Right kidney (tissue), 1 donor: ENCODE measurements around the gene KAZN.

Source experiments
- DNase-seq: peaks from one replicate; pipeline ENCODE4 v3.0.0-alpha.2; 2016

Gene KAZN

DNA sequence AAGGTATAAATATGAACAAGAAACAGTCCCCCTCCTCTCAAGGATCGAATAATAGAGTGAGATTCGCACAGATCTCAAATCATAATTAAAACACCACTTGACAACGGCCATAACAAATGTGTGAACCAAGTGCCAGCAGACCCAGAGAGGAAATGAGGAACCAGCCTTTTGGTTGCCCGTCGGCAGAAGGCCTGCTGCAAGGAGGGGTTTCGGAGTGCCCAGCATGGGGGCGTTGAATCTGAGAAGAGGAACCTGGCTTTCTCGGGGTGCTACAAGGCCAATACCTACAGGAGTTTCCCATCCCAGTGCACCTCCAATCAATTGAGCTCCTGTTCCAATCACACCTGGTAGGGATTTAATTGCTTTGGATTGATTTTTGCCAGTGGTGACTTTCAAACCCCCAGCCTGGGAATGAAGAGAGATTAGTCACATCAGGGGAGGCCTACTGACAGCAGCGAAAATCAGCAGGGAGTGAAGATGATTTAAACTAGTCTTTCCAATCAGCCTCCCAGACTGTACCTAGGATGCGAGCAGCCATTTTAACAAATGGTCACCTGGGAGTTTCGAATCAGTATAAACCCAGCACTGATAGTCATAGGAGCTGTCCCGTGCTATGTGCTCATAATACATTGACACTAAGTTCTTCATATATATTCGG lies 263.8 kb downstream of the KAZN start:
- DNase-seq, result no peak

DNA sequence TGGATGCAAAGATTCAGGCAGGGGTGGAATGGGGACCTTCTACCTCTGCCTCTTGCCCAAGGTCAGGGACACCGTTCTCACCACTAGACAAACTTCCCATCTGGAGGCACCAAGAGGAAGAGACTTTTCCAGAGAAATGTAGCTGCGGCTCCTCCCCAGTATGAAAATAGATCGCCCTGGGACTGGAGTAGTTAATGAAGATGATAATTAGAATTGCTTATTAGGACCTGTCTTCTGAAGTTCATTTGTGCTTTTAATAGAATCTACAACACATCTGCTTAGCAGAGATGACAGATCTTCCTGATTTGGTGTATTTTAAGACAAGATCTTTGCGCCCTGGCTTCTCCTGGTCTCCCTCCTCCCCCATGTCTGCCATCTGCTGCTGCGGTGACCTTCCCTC lies 266.6 kb downstream of the KAZN start:
- DNase-seq, result no peak

DNA sequence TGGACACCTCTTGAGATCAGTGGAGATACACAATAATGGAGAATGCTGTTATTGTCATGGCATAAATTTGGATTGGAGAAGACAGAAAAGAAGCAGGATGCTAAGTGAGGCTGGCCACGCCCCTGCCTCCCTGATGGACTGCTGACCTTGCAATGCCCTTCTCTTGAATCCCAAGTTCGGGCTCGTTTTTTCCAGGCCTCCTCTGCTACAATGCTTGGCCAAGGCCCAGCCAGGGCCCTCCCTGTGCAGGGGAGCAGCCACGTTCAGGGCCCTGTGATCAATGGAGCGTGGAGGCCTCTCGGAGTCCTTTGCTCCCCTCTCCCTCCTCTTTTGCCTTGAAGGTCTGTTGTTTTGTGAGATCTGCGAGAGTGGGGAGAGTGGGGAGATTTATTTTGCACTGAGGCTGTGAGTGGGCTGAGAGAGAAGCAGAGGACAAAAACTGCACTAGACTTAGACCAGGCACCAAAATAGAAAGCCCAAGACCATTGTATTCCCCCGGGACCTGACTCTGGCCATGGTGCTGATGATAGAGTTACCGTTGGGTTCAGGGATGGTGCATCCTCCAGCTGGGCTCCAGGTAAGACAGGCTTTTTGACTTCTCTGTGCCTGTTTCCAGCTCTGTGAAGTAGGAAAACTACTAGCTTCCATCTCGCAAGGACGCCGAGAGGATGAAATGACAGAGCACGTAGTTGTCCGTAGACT lies 268.6 kb downstream of the KAZN start:
- DNase-seq, result peak; percentile 39

GRCh38 chr1:14869187-14869586 lies 270.7 kb downstream of the KAZN start:
- DNase-seq, result no peak

GRCh38 chr1:14871218-14871970 lies 272.9 kb downstream of the KAZN start:
- no peak for DNase-seq

DNA sequence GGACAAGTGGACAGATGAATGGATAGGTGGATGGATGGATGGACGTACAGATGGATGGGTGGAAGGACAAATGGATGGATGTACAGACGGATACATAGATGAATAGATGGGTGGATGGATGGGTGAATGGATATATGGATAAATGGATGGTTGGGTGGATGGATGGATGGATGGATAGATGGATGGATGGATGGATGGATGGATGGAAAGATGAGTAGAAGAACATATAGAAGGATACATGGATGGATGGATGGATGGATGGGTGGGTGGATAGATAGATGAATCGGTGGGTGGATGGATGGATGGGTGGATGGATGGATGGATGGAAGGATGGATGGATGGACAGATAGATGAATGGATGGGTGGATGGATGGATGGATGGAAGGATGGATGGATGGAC lies 274.3 kb downstream of the KAZN start:
- DNase-seq, result no peak

DNA sequence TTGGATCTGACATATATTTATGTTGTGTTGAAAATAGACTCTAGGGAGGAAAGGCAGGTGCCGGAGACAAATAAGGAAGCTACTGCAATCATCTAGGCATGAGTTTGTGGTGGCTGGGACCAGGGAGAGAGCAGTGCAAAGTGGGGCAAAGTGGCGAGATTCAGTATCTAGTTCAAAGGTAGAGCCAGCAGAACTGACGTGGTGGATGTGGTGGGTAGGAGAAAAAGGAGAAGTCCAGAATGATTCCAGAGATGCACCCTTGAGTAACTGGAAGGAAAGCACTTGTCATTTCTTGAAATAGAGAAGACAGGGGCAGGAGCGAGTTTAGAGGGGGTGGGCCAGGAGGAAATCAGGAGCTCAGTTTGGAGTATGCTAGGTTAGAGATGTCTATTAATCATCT lies 275.2 kb downstream of the KAZN start:
- DNase-seq, result no peak

DNA sequence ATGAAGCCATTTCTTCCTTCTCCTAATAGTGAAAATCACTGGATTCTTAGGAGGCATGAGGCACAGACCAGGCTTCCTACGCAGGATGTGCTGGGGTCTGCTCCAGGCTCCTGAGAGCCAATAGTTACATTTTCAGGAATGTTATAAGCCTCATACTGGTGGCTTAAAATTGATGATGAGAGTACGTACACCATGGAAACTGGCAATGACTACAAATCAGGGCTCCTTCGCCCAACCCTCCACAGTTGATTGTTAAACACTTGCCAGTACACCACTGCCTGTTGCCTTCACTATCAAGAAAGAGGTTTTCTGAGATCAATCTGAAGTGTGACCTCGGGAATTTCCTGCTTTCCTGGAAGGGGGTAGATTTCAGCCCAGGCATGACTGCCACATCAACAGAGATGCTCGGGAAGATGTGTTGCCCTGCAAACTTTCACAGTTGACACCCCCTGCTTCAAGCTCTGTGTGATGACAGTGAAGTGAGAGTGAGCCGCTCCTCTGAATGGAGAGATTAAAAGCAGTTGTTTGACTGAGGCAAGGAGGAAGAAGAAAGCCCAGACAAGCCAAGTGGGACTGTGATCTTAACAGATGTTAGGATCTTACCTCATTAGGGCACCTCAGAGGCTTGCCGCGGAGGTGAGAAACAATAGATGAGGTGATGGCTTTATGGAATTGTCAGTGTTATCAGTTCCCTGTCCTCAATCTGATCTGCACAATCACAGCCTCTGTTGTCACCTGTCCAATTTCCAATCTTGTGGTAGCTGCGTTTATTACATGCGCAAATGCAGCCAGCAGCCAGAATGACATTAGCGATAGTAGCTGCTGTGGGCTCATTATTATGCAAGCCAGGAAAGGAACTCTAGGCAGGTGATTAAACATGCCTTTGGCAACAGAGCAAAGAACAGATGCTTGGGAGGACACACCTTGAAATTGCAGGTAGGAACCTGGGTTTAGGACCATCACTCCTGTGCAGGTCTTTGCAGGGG lies 277.3 kb downstream of the KAZN start:
- no peak for DNase-seq

DNA sequence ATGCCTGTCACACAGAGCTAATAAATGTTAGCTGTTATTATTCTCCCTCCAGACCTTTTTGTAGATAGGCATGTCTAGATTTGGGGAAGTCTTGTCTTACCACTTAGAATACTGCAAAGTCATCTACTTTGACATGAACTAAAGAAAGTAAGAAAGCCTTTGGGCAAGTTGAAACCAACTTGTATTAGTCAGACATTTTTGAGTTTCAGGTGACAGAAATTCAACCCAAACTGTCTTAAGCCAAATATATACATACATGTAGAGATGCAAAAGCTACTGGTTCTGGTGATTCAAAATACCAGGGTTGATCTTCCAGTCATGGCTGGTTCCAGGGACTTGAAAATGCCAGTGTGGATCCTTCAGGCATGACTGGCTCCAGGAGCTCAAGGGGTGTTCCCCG lies 278.3 kb downstream of the KAZN start:
- DNase-seq, result no peak

DNA sequence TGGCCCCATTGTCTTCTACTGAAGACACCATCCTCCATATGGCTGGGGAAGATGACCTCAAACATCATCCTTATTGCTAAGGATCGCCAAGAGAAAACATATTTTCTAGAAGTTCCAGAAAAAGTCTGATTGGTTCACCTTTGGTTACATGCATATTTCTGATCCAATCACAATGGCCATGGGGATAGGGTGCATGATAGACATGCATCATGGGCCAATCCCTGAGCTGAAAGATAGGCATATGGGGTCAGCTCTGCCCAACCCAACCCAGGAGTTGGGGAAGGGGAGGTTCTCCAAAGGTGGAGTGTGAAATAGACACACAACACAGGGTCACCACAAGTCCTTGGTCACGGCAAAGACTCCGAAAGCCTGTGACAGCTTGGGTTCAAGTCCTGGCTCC lies 278.7 kb downstream of the KAZN start:
- no peak for DNase-seq

GRCh38 chr1:14878124-14878523 lies 279.6 kb downstream of the KAZN start:
- DNase-seq, result no peak

DNA sequence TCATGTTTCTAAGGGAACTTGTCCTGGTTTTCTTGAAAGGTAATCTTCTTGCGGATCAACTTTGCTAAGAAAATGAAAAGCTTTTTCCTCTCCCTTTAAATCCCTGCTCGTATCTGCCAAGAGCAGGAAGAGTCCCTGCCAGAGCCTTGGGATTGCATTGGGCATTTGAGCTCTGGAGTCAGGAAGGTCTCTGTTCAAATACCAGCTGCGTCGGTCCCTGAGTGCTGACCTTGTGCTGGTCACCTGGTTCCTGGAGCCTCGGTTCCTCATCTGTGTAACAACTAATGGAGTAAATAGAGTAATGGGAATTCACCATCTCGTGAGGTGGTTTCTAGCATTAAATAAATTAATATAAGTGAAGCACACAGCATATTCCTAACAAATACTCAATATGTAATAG lies 280.5 kb downstream of the KAZN start:
- no peak for DNase-seq

- no peak for DNase-seq
Measured at GRCh38 chr1:14880456-14881316, 282.2 kb downstream of the KAZN start.

GRCh38 chr1:14881775-14882672 lies 283.5 kb downstream of the KAZN start:
- DNase-seq, result no peak

DNA sequence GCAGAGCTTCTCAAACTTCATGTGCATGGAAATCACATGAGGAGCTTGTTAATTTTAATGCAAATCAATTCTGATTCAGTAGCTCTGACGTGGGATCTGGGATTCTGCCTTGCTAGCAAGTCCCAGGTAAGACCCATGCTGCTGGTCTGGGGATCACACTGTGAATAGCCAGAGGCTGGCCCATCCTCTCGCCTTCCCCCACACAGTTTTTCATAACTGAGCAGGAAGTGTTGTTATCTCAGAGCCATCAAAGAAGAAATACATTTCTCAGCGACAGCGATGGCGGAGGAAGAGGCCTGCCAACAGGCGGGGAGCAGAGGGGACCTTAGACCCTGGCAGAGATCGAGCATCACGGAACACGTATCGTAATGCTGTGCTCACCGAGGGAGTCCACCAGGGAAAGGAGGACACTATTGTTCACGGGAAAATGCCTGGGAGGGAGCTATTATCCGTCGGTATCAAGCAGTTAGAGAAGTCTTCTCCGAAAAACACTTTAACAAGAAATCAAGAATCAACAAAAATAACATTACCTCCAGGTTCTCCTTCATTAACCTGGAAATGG lies 286.2 kb downstream of the KAZN start:
- DNase-seq, result no peak

- DNase-seq, result no peak
Measured at GRCh38 chr1:14887044-14887566, 288.6 kb downstream of the KAZN start.

GRCh38 chr1:14887764-14888350 lies 289.4 kb downstream of the KAZN start:
- DNase-seq, result no peak

DNA sequence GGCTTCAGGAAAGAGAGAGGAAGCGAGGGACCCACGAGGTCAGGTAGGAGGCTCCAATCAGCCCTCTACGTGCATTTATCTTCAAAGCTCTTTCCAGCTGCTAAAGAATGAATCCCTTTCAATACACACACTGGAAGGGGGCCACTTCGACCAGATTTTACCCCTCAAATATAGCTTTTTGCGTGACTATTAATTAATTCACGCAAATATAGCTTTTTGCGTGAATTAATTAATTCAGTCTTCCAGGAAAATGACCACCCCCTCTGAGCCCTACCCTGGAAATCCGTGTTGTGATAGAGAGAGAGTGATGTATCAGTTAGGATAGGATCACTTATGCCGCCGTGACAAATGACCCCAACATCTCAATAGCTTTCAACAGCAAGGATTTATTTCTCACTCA lies 289.9 kb downstream of the KAZN start:
- no peak for DNase-seq

GRCh38 chr1:14889825-14890440 lies 291.4 kb downstream of the KAZN start:
- no peak for DNase-seq
